Peyer's patch (tissue), 4 donors: ENCODE results near the gene KLHDC7A. TPM values are rescaled to one million over a fixed set of nuclear protein-coding genes. Genes with fewer than 3 reads are reported as not detected.

Source experiments
- DNase-seq, 3 donors: peaks; one replicate each; pipeline ENCODE4 v3.0.0-alpha.2; 2017 to 2019
- H3K27ac ChIP-seq, 4 donors: fragments of 200-600 bp; sonication (generic); one replicate each; pipeline ENCODE4 v1.5.1; 2016 to 2019
- H3K27me3 ChIP-seq, 2 donors: fragments of 200-600 bp; sonication (generic); one replicate each; pipeline ENCODE4 v1.5.1; 2019
- H3K36me3 ChIP-seq, 3 donors: fragments of 200-600 bp; sonication (generic); one replicate each; pipeline ENCODE4 v1.5.1; 2016 to 2019
- H3K4me1 ChIP-seq, 4 donors: fragments of 200-600 bp; sonication (generic); one replicate each; pipeline ENCODE4 v1.5.1; 2016 to 2019
- H3K4me3 ChIP-seq, 4 donors: fragments of 200-600 bp; sonication (generic); 1 replicate in 3 of 4; 2 replicates in 1 of 4; pipeline ENCODE4 v1.5.1; 2016 to 2019; ENCODE audit warnings: mild to moderate bottlenecking in 1 of 4
- H3K9me3 ChIP-seq, 4 donors: fragments of 200-600 bp; sonication (generic); one replicate each; pipeline ENCODE4 v1.5.1; 2016 to 2019; ENCODE audit warnings: mild to moderate bottlenecking in 1 of 4
- POLR2A ChIP-seq, 2 donors: fragments of 450-650 bp; IDR thresholded peaks; one replicate each; pipeline ENCODE4 v1.5.1; 2017; ENCODE audit warnings: antibody characterized with exemption in 2 of 2, mild to moderate bottlenecking in 2 of 2, moderate library complexity in 2 of 2
- total RNA-seq, 4 donors: library from RNA; depleted of rRNA; stranded (reverse); fragments of >200 nt; gene quantifications; one replicate each; pipeline ENCODE4 v1.1.0, GENCODE V29; 2016
- TF ChIP-seq, protein P1 (sequence below), 6 experiments: fragments of 450-650 bp in 4 of 6; fragments of 200-600 bp in 2 of 6; sonication (generic) in 1 of 6; IDR thresholded peaks; one replicate each; pipeline ENCODE4 v1.5.1; 2017 to 2019; ENCODE audit warnings: antibody characterized with exemption in 6 of 6, mild to moderate bottlenecking in 3 of 6, moderate library complexity in 1 of 6

KLHDC7A gene
- total RNA-seq, 4 donors from 2014 or later = 0.27 to 0.70 (median 0.38) TPM; not detected in 1

DNA sequence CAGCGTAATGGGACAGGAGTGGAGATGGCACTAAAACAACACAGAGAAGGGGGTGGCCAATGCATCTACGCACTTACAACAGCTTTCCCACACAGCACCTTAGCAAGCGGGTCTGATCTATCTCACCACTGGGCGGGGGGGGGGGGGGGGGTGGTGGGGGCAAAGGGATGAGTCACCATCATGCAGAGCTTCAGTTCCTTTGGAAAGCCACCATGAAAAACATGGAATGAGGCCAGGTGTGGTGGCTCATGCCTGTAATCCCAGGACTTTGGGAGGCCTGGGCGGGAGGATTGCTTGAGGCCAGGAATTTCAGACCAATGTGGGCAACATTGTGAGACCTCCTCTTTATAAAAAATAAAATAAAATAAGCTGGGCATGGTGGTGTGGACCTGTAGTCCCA, 47.2 kb downstream of the KLHDC7A start:
- peak in 1 of 3 donors; percentile 10 for DNase-seq
- Histone ChIP-seq H3K27me3 (no peaks in the 10 kb centered on the region), H3K36me3 (no peaks in the 10 kb centered on the region), H3K4me3 (no peak overlapping the region), H3K4me1 (no peaks in the 10 kb centered on the region), H3K9me3 (no peaks in the 10 kb centered on the region), H3K27ac (no peak overlapping the region)
- TF ChIP-seq POLR2A (IDR thresholded peaks at IDR 0.05) = no peak

DNA sequence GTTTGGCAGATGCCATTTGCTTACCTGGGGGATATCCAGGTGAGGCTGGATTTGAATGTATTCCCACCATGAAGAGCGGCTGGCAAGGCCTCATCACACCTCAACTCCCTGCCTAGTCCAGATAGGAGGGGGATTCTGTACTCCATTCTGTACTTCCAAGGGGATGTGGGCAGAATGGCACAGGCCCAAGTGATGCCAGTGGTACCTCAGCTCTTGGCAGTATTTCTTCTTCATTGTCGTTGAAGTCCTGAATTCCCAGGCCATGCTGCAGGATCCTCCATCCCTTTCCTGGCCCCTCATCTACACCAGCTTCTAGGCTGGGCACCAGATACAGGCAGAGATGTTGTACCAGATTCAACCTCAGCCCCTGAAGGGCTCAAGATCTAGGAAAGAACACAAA, 47.9 kb downstream of the KLHDC7A start:
- H3K36me3 ChIP-seq = no peaks in the 10 kb centered on the region
- no peaks in the 10 kb centered on the region for H3K9me3 ChIP-seq
- TF ChIP-seq POLR2A (IDR thresholded peaks at IDR 0.05) = no peak
- TF ChIP-seq, protein P1, sequence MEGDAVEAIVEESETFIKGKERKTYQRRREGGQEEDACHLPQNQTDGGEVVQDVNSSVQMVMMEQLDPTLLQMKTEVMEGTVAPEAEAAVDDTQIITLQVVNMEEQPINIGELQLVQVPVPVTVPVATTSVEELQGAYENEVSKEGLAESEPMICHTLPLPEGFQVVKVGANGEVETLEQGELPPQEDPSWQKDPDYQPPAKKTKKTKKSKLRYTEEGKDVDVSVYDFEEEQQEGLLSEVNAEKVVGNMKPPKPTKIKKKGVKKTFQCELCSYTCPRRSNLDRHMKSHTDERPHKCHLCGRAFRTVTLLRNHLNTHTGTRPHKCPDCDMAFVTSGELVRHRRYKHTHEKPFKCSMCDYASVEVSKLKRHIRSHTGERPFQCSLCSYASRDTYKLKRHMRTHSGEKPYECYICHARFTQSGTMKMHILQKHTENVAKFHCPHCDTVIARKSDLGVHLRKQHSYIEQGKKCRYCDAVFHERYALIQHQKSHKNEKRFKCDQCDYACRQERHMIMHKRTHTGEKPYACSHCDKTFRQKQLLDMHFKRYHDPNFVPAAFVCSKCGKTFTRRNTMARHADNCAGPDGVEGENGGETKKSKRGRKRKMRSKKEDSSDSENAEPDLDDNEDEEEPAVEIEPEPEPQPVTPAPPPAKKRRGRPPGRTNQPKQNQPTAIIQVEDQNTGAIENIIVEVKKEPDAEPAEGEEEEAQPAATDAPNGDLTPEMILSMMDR (IDR thresholded peaks at IDR 0.05) = no peak
- H3K27me3 ChIP-seq = no peaks in the 10 kb centered on the region
- H3K4me1 ChIP-seq = peaks cover 0 to under 1% (median 0%) of the 10 kb centered on the region in 4 donors
- H3K27ac ChIP-seq = no peak overlapping the region
- H3K4me3 ChIP-seq = no peak overlapping the region
- peak in 1 of 3 donors; percentile 7 for DNase-seq

DNA sequence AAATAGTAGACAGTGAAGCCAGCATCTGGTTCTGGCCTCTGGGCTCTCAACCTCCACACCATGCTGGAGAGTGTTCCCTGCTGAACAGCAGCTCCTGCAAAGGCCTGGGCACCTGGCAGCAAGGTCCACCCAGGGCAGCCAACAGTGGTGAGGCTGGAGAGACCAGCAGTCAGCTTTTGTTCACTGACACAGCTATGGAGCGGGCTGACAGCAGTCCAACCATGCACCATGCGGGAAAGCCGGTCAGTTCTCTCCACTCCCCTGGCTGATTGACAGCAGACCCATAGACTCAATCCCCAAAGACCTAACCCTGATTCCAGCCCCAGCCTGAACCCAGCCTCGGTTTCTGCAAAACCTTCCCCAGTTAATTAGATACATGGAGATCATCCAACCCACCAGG, 49.0 kb downstream of the KLHDC7A start:
- peaks cover 0 to 11% (median 0%) of the 10 kb centered on the region in 4 donors for H3K4me1 ChIP-seq
- H3K27ac ChIP-seq = no peak overlapping the region
- H3K4me3 ChIP-seq = no peak overlapping the region
- H3K9me3 ChIP-seq = no peaks in the 10 kb centered on the region
- TF ChIP-seq, protein P1 (IDR thresholded peaks at IDR 0.05) = no peak
- peak in 1 of 3 donors; percentile 22 for DNase-seq
- H3K27me3 ChIP-seq = no peaks in the 10 kb centered on the region
- H3K36me3 ChIP-seq = no peaks in the 10 kb centered on the region

DNA sequence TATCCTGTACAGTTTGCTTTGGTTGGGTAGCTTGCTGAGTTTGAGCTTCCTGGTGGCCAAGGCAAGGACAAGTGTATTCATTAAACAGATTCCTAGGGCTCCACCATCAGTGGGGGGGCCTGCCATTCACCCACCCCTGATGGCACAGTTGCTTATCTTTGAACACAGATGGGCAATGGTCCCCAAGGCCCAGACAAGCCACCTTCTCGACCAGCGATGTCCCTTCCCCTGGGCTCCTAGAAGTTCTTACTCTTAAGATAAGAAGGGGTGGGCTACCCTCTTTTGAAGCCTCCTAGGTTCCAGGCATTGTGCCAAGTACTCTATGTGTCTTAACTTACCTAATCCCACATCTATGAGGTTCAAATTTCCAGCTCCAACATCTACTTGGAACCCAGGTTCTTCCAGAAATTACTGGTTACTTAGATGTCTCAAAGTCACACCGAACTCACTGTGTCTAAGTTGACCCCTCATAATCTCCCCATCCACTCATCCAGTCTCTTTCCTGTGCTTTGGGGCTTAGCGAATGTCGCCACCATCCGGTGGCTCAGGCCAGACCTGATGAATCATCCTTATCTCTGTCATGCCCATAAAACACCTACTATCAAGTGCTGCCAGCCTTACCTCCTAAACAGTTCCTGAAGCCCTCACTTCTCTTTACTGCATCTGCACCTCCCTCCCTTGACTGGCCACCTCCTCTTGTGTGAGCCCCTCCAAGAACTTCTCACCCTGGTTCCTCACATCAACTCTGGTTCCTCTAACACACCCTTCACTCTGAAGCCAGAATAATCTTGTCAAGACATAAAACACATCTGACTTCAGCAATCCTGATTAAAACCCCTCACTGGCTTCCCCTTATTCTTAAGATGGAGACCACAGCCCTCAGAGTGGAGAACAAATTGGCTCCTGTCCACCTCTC, 50.1 kb downstream of the KLHDC7A start:
- H3K4me1 ChIP-seq = peaks cover 0 to 13% (median 0%) of the 10 kb centered on the region in 4 donors
- H3K9me3 ChIP-seq = no peaks in the 10 kb centered on the region
- H3K4me3 ChIP-seq = no peak overlapping the region
- H3K27me3 ChIP-seq = no peaks in the 10 kb centered on the region
- peak in 2 of 3 donors; percentile 62 to 70 for DNase-seq
- H3K27ac ChIP-seq = no peak overlapping the region
- H3K36me3 ChIP-seq = no peaks in the 10 kb centered on the region
- TF ChIP-seq POLR2A (IDR thresholded peaks at IDR 0.05) = no peak
- TF ChIP-seq, protein P1 (IDR thresholded peaks at IDR 0.05) = peak in 4 of 6 experiments; percentile 21 to 60 (median 52)

DNA sequence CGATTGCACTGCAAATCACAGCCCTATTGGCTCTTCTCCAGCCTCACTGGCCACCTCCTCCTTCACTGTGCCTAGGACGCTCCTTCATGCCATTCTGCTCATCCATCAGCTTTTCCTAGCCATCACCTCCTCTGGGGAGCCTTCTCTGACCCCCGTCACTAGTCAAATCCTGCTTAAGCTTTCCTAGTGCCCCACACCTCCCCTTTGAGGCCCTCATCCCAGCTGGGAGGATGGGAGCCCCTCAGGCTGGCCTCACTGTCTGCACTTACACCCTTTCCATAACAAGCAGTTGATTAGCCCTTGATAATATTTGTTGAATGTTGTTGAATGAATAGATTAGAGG, 50.7 kb downstream of the KLHDC7A start:
- Histone ChIP-seq H3K27ac (no peak overlapping the region), H3K4me3 (no peak overlapping the region), H3K36me3 (no peaks in the 10 kb centered on the region), H3K27me3 (no peaks in the 10 kb centered on the region), H3K4me1 (peaks cover 0 to 13% (median 0%) of the 10 kb centered on the region in 4 donors), H3K9me3 (no peaks in the 10 kb centered on the region)
- TF ChIP-seq, protein P1 (IDR thresholded peaks at IDR 0.05) = no peak
- TF ChIP-seq POLR2A (IDR thresholded peaks at IDR 0.05) = no peak
- peak in 1 of 3 donors; percentile 5 for DNase-seq

DNA sequence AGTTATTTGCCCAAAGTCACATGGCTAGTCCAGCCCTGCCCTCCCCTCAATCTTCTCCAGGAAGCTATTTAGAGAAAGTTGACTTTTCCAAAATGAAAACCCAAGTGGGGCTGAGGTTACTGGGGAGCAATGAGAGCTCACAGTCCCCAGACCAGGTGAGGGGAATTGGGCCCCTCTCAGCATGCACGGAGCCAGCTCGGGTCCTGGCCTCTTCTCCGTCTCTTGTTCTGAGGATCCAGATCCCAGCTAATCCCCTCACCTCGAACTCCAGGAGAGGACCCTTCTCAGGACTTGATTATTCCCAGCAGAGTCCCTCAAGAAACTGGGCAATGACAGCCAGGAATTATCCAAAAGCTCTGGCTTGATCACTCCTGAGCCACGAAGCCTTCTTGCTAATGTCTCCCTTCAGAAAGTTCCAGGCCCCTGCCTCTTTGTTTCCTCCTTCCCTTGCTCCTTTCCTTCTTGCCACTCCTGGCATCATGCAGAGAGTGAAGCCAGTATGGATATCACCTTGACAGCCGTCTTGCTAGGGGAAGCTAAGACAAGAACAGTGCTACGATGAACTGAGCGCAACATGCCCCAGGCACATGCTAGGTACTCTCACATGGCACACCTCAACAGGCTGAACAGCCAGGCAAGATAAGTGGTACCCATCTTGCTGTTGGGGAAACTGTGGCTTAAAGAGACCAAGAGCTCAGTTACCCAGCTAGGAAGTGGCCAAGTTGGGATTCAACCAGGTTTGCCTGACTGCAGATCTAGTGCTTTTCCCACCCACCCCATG, 51.9 kb downstream of the KLHDC7A start:
- Histone ChIP-seq H3K4me3 (no peak overlapping the region), H3K36me3 (no peaks in the 10 kb centered on the region), H3K27ac (no peak overlapping the region), H3K9me3 (no peaks in the 10 kb centered on the region), H3K27me3 (no peaks in the 10 kb centered on the region), H3K4me1 (peaks cover 0 to 13% (median 0%) of the 10 kb centered on the region in 4 donors)
- TF ChIP-seq, protein P1 (IDR thresholded peaks at IDR 0.05) = no peak
- TF ChIP-seq POLR2A (IDR thresholded peaks at IDR 0.05) = no peak
- peak in 1 of 3 donors; percentile 29 for DNase-seq
